CD4-positive, alpha-beta T cell treated with Interleukin-12 subunit alpha and Interleukin-12 subunit beta, for 1 hour (primary cell): ENCODE measurements around the gene CDK15.
"Not testable (repeated sequence)": the region's sequence is repeated elsewhere in the genome, so short reads cannot be mapped to it uniquely, and the experiment has no call there.

Experiments
- DNase-seq: peaks from one replicate; pipeline ENCODE4 v3.0.0-alpha.2; 2020

CDK15 gene

DNA sequence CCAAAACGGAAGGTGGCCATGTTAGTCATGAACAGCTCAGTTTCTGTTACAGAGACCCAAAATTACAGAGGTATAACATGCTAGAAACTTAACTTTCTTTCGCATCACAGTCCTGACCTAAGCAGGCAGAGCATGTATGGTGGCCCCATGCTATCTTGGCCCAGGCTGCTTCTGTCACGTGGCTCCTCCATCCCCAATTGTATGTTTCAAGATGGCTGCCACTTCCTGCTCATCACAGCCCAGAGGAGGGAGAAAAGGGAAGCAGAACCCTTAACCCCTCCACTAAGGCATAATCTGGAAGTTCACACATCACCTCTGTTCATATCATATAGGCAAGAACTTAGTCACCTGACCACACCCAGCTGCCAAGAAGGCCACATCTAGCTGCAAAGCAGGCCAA is 28.7 kb downstream of the CDK15 start:
- no peak for DNase-seq

DNA sequence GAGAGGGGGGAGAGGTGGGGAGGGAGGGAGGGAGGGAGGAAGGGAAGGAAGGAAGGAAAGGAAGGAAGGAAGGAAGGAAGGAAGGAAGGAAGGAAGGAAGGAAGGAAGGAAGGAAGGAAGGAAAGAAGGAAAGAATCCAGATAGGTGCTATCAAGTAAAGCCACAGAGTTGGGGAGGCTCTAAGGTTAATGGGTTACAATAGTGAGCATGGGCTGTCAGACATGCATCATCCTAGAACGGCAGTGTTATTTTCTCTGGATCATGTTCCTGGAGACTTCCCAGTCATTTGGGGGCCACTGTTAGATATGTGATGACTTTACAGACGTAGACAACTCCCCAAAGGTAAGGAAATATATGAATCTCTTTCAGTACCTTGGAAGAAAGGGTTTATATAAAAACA is 31.1 kb downstream of the CDK15 start:
- no peak for DNase-seq

DNA sequence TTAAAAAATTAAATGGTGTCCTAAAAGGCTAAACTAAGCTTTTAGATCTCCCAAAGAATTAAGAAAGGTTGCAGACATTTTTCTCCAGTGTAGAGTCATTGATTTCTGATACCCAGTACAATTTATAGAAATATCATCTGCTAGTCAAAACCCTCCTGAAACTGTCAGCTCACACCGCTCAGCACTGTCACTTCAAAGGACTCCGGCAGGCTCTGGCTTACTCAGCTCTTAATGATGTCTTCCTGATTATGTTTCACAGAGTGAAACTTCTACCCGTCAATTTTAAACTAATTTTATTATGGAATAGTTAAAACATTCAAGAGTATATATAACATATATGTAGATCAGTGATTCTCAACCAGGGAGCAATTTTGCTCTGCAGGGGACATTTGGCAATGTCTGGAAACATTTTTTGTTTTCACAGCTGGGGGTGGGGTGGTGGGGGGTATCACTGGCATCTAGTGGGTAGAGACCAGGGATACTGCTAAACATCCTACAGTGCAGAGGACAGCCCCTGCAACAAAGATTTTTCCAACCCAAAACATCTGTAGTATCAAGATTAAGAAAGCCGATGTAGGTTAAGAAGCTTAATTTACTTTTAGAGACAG is 31.6 kb downstream of the CDK15 start:
- no peak for DNase-seq

DNA sequence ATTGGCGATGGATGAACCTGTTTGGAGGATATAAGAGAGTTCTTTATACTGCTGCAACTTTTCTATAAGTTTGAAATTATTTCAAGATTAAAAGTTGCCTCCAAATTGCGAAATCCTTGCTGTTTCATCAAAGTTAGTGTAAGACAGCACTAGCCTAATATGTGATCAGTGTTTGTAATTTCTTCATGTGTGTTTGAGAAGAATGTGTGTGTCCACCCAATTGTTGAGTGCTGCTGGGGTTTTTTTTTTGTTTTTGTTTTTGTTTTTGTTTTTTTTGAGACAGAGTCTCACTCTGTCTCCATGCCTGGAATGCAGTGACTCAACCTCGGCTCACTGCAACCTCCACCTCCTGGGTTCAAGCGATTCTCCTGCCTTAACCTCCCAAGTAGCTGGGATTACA is 33.4 kb downstream of the CDK15 start:
- no peak for DNase-seq

DNA sequence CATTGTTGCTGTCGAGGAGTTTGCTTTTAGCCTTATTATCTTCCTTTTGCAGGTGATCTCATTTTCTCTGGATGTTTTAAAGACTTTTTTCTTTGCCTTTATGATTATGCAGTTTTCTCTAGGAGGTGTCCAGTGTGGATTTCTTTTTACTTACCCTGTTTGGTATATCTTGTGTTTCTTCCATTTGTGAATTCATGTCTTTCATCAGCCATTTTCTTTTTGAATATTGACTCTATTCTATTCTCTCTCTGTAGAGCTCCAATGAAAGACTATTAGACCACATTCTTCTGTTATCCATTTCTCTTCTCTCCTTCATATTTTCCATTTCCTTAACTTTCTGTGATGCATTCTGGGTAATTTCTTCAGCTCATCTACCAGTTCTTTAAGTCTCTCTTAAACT is 34.4 kb downstream of the CDK15 start:
- no peak for DNase-seq

DNA sequence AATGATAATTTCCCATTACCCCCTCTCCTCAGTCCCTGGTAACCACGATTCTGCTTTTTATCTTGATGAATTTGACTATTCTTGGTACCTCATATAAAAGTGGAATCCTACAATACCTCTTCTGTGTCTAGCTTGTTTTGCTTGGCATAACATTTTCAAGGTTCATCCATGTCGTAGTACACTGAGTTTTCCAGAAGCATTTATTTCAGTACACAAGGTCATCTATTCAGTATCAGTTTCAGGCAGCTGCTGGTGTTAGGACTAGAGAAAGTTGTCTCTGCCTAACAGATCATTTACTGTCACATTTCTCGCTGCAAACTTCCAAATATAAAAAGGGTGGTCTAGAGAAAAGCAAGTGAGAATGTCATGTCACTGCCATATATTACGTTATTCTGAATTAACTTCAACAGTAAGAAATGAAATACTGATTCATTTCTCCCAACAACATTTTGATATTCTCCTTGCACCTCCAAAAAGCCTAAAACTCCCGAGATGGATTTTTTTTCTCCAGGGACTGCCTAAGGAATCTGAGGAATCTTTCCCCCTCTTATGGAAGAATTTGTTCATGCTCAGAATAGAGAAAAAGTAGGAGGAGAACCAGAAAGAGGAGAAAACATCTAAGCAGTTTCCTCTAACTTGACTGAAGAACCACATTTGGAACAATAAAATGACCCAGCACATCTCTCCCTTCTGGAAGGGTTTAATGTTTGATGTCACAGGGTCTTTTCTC is 36.0 kb downstream of the CDK15 start:
- DNase-seq: no peak

DNA sequence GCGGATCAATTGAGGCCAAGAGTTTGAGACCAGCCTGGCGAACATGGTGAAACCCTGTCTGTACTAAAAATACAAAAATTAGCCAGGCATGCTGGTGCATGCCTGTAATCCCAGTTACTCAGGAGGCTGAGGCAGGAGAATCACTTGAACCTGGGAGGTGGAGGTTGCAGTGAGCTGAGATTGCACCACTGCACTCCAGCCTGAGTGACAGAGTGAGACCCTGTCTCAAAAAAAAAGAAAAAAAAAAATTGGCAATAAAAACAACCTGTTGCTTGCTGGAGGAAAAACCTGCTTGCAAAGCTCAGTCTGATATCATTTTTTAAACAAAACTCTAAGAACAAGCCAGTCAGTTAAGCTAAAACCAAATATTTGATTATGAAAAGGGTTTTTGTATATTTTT is 38.6 kb downstream of the CDK15 start:
- DNase-seq: not testable (repeated sequence)

DNA sequence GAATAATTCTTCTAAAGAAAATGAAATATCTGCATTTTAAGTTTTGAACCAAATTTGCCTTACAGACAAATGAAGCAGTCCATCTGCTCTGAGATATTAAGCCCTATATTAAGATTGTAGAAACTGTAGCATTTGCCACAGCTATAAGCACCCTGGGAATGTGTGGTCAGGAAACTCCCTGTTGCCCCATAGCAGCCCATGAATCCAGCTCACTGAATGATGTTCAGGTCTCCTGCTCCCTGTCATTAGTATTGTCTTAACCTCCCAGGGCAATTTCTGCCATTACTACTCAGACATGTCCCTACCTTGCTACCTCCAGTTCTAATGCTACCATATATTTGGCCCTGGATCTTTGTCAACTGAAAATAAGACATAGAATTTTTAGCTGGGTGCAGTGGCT is 41.1 kb downstream of the CDK15 start:
- DNase-seq: no peak

DNA sequence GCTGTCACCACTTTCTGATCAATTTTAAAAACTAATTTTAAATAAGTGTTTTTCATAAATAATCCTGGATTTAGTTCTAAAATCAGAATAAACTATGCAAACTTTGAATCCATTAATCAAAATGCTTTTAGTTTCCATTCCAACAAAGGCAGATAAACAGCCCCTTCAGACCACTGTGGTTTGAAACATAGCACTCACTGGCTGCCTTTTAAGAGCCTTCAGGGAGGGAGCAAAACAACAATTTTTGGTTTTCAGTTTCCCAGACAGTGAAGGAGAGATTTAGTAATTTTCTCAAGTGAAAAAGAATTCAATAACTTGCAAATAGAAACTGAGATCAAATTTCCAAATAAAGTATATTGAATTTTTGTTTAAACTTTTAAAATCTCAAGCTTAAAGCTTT is 46.1 kb downstream of the CDK15 start:
- DNase-seq: no peak

DNA sequence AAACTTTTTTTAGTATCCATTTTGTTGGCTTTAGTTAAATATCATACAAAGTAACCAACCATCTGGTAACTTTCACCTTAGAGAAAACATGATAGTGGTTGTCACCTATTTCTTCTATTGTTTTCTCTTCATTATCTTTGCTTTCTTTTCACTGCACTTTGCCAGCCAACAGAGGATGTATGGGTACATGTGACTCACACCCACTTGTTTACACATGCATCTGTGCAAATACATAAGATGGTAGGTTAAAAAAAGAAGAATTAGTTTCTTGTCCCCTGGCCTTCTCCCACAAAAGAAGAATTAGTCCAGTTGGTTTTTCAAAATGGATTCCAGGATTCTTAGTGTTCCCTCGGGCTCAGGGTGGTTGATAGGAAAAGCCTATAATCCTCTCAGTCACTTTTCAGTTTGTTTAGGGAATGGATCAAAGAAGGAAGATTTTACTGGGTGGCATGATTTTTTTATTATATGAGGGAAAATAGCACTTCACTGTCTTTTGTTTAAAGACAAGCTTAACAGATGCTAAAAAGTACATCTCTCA is 46.6 kb downstream of the CDK15 start:
- DNase-seq: no peak

DNA sequence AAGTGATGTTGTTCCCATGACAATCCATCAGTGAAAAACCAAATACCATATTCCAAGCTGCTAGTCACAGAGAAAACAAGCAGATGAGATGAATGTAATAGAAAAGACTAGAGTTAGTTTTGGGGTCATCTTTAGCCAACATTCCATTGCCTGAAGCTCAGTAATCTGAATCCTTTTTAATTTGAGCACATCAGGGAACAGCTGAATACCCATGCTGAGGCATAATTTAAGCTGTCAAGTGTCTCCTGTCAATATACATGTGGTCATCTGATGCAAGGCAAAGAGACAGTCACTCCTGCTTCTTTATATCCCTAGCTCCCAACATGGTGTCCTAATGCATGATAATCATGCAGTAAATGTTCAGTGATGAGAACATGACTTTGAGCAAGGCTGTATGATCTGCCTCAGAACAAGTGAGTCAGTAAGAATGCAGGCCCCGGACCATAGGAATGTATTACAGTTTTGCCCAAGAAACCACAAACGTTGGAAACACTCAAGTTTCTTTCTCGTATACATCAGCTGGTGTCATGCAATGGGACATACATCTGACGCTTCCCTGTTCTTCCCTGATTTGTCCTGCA is 48.0 kb downstream of the CDK15 start:
- DNase-seq: no peak

DNA sequence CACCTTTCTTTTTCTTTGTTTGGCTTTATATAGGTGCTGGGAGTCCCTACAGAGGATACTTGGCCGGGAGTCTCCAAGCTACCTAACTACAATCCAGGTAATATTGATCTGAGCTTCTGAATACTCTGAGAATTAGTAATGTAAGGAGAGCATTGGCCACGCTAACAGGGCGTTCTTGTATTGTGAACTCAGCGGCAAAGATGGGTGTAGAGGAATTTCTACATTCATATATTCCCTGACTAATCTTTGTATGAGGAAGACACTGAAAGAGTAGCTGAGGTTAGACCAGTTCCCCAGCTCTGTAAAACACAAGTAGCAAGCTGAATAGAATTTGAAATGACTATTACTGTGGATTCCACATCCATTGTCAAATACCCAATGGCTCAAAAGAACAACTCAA is 48.5 kb downstream of the CDK15 start:
- DNase-seq: no peak

DNA sequence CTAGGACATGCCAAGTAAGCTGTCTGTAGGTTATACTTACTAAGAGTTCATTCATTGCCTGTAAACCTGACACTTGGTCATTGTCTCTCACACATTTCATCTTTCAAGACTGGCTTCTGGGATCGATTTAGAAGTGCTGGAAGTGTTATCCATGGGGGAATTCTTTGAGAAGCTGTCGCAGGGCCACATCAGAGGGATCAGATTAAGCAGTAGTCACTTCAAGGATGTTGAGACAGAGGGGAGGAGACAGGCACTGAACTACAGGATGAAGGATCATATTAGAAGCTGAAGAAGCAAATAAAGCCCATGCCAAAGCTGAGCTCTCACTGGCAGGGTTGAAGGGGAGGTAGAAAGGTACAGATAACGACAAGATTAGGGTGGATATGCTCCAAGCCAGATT is 49.0 kb downstream of the CDK15 start:
- no peak for DNase-seq

DNA sequence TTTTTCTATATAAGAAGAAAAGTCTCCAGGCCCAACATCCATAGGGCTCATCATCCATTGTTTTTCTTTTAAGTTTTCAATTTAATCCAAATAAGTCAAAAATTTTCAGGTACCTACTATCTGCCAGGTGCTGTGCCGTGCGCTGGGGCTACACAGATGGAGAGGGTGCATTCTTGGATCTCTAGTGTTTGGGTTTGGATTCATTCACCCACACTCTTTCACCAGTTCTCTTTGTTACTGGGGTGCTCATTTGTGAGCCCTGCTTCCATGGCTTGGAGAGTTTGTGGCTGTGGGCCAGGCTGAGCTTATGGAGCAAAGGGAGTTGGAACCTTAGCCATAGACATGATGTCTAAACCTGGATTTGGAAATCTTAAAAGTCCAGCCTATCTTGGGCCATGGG is 51.0 kb downstream of the CDK15 start:
- no peak for DNase-seq

DNA sequence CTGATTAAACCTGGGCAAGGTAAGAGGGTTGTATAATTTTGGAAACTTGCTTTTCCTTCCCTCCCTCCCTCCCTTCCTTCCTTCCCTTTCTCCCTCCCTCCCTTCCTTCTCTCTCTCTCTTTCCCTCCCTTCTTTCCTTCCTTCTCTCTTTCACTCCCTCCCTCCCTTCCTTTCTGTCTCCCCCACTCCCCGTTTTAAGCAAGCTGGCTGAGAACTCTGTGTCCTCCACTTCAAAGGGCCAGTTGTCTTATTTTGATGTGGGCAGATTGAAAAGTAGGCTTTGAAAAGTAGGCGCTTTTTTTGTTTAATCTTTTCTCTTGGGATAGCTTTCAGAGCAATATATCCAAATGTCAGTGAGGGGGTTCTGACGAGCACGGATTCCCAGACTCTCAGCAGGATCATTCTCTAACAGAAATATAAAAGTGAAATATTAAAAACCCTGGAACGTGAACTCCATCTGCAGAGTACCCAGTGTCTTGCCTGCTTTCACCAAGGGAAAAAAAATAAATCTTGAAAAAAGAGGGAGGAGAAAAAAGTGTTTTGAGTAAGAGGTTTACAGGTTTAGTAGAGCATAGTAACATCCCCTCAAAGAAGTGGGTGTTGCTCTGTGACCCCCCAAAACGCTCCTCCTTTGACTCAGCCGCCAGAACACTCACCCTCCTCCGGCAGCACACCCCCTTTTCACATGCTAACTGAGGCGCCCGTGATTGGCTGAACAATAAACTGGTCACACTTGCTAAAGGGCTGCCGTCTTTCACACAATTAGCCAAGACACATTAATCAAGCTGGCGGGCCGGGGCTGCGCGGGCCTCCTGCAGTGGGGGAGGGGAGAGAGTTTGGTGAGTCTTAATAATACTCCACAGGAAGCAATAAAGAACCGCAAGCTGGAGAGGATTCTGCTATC is 52.2 kb downstream of the CDK15 start:
- no peak for DNase-seq

DNA sequence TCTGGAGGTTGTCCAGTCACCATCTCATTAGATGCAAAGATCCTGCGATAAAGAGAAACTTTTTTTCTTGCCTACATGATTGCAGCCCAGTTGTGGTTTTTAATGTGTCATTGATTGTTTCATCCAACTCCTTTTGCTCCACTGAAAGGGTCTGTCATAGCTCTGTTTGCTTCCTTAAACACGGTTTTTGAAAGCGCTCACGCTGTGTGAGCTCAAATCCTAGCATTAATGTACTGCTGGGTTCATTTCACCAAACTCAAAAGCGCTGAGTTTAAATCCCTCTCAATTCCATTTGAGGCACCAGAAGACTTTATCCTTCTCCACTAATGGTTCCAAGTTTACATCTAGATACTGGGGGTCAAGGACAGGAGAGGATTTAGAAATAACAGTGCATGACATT is 53.6 kb downstream of the CDK15 start:
- no peak for DNase-seq

DNA sequence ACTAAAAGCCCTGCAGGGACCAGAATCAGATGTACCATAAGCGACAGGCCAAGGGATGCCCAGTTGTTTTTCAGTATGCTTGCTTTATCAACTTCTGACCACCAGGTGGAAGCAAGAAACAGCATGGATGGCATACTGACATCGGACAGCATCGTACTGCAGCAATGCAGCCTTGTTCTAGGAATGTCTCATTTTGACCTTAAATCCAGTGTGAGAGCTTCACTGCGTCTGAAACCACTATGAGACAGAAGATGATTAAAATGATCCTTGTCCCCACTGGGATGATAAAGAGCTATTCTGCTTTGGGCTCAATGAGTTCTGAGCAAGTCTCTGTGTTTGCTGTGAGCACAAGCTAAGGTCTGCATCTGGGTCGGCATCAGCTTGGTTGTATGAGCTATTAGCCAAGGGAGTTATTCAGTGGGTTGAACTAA is 54.3 kb downstream of the CDK15 start:
- peak; percentile 62 for DNase-seq

DNA sequence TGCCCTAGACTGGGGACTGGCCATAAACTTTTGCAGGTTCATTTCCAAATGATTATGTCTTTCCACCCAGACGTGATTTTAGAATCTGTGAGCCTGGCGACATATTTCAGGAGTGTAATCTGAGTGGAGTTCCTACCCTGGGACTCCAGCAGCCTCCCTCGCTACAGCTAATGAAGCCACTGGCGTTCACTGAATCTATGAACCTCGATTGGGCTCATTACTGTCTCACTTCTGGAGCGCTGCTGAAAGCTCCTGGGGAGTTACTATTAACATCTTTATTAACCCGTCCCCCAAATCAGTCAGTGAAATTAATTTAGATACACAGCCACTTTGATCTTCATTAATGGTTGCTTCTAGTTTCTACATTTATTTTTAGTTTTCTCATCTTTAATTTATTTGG is 56.5 kb downstream of the CDK15 start:
- no peak for DNase-seq

DNA sequence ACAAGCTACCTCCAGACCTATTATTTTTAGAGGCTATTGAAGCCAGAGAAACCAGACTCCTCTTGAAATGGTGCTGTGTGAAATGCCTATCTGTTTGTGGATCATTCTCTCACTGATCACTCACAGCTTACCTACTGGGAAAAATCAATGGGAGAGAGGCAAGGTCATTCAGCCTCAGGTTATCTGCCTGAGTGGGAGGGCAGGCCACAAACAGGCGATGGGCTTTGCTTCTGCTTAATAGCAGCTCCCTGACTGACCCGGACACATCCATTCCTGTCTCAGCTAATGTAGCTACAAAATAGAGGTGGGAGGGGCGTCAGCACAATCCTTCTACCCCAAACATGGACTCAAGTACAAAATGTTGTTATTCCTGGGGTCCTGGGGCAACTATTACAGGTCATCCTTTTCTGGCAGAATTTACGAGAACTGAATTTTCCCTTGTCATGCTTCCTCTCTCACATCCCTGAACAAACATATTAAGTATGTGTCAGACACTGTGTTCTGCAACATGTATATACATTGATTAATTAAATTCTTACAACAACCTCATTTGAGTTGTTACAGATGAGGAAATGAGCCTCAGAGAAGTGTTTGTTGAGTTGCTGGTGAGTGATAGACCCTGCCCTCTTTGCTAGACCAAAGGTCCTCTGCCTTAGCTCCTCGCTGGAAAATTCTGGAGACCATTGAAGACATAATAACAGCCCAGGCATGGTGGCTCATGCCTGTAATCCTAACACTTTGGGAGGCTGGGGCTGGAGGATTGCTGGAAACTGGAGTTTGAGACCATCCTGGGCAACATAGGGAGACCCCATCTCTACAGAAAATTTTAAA is 60.5 kb downstream of the CDK15 start:
- DNase-seq: no peak

DNA sequence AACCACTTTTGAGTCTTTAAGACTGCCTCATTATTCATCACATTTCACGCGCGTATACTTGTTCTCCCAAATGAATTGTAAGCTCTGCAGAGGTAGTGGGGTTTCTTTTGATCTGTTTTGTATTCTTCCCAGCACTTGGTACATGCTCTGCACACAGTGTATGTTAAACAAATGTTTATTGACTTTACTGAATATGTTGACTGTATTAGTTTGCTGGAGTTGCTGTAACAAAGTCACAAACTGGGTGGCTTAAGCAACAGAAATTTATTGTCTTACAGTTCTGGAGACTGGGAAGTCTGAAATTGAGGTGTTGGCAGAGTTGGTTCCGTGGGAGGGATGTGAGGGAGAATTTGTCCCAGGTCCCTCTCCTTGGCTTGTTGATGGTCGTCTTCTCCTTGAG is 65.1 kb downstream of the CDK15 start:
- no peak for DNase-seq

DNA sequence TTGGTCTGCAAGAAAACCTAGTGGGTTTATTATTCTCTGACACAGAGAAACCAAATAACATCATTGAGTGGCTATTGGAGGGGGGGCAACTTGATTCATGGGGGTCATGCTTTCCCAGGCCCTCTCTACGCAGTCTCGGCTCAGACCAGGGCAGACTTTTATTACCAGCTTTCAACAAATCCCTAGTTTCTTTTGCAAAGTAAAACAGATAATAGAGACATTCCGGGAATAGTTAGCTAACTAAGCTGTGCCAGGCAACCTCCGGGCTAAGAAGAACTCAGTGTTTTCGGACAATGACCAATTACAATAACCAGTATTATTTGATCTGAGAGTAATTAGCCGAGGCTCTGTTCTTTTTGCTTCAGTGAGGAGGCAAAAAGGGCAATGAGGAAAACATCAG is 66.3 kb downstream of the CDK15 start:
- DNase-seq: no peak

DNA sequence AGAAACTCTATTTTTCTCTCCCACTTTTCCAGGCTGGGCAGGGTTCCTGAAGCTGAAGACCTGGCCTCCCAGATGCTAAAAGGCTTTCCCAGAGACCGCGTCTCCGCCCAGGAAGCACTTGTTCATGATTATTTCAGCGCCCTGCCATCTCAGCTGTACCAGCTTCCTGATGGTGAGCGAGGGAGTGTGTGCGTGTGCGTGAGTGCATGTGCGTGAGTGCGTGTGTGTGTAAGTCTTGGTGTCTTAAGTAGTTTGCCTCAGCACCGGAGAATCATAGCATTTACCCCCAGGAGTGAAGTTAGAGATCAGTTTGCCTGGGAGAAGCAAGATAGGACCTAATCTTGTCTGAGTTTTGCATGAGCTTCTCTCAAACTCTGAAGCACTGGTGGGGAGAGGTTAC is 73.7 kb downstream of the CDK15 start:
- no peak for DNase-seq
